ENCODE data around the gene ABI3.

ABI3 gene

DNA sequence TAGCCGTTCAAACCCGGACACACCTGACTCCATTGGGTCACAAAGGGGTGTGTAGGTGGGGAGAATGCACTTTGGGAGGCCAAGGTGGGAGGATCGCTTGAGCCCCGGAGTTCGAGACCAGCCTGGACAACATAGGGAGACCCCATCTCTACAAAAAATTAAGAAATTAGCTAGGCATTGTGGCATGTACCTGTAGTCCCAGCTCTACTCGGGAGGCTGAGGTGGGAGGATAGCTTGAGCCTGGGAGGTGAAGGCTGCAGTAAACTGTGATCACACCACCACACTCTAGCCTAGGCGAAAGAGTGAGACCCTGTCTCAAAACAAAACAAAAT, 21.0 kb downstream of the ABI3 start:
- Histone ChIP-seq H3K27me3 (ENCODE audit: insufficient read depth, poor library complexity, severe bottlenecking) (peaks cover 4% of the 10 kb centered on the region), H3K36me3 (ENCODE audit: low read depth) (no peaks in the 10 kb centered on the region), H3K9me3 (ENCODE audit: severe bottlenecking) (no peaks in the 10 kb centered on the region), H3K4me1 (ENCODE audit: insufficient read depth, poor library complexity, severe bottlenecking) (no peaks in the 10 kb centered on the region), H3K4me3 (ENCODE audit: severe bottlenecking) (peak overlapping the region; percentile 39), H3K27ac (ENCODE audit: poor library complexity, severe bottlenecking) (no peak overlapping the region)
- TF ChIP-seq CTCF (IDR thresholded peaks at IDR 0.05; ENCODE audit: poor library complexity, severe bottlenecking), result no peak
- DNase-seq (ENCODE audit: low spot score) (no peak), ATAC-seq (ENCODE audit: low read depth) (no peak)

GRCh38 chr17:49234509-49235080, 24.1 kb downstream of the ABI3 start:
- no peaks in the 10 kb centered on the region for H3K36me3 ChIP-seq (ENCODE audit: low read depth)
- no peak for ATAC-seq (ENCODE audit: low read depth)
- TF ChIP-seq CTCF (IDR thresholded peaks at IDR 0.05; ENCODE audit: poor library complexity, severe bottlenecking), result no peak
- no peak overlapping the region for H3K4me3 ChIP-seq (ENCODE audit: severe bottlenecking)
- DNase-seq (ENCODE audit: low spot score), result no peak
- no peaks in the 10 kb centered on the region for H3K9me3 ChIP-seq (ENCODE audit: severe bottlenecking)
- no peak overlapping the region for H3K27ac ChIP-seq (ENCODE audit: poor library complexity, severe bottlenecking)
- no peaks in the 10 kb centered on the region for H3K4me1 ChIP-seq (ENCODE audit: insufficient read depth, poor library complexity, severe bottlenecking)
- H3K27me3 ChIP-seq (ENCODE audit: insufficient read depth, poor library complexity, severe bottlenecking), result peaks cover 3% of the 10 kb centered on the region

DNA sequence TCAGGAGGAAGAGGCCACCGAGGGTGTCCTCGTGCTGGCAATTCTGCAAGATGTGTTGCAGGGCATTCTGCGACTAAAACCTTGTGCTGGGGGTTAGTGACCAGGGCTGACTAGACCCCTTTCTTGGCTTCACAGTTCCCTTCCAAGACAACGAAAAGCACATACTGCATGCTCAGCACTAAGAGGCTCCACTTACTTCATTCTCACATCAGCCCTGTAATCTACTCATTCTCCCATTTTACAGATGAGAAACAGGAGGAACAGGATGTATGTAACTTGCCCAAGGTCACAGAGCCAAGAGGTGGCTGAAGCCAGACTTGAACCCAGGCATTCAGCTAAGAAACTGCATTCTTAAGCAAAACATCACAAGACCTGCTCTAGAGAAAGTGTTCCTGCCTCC, 25.4 kb downstream of the ABI3 start:
- H3K27me3 ChIP-seq (ENCODE audit: insufficient read depth, poor library complexity, severe bottlenecking), result no peaks in the 10 kb centered on the region

GRCh38 chr17:49239963-49240362, 29.5 kb downstream of the ABI3 start:
- DNase-seq (ENCODE audit: low spot score) (no peak), ATAC-seq (ENCODE audit: low read depth) (no peak)
- Histone ChIP-seq H3K27ac (ENCODE audit: poor library complexity, severe bottlenecking) (no peak overlapping the region), H3K4me1 (ENCODE audit: insufficient read depth, poor library complexity, severe bottlenecking) (no peaks in the 10 kb centered on the region), H3K36me3 (ENCODE audit: low read depth) (no peaks in the 10 kb centered on the region), H3K27me3 (ENCODE audit: insufficient read depth, poor library complexity, severe bottlenecking) (no peaks in the 10 kb centered on the region), H3K9me3 (ENCODE audit: severe bottlenecking) (no peaks in the 10 kb centered on the region), H3K4me3 (ENCODE audit: severe bottlenecking) (no peak overlapping the region)
- no peak for TF ChIP-seq CTCF (IDR thresholded peaks at IDR 0.05; ENCODE audit: poor library complexity, severe bottlenecking)

More for the DNA sequence above, 25.4 kb downstream of the ABI3 start:
- no peaks in the 10 kb centered on the region for H3K4me1 ChIP-seq (ENCODE audit: insufficient read depth, poor library complexity, severe bottlenecking)
- H3K9me3 ChIP-seq (ENCODE audit: severe bottlenecking), result no peaks in the 10 kb centered on the region
- DNase-seq (ENCODE audit: low spot score), result no peak
- H3K36me3 ChIP-seq (ENCODE audit: low read depth), result no peaks in the 10 kb centered on the region
- no peak overlapping the region for H3K4me3 ChIP-seq (ENCODE audit: severe bottlenecking)
- no peak for ATAC-seq (ENCODE audit: low read depth)
- no peak overlapping the region for H3K27ac ChIP-seq (ENCODE audit: poor library complexity, severe bottlenecking)
- TF ChIP-seq CTCF (IDR thresholded peaks at IDR 0.05; ENCODE audit: poor library complexity, severe bottlenecking), result no peak

DNA sequence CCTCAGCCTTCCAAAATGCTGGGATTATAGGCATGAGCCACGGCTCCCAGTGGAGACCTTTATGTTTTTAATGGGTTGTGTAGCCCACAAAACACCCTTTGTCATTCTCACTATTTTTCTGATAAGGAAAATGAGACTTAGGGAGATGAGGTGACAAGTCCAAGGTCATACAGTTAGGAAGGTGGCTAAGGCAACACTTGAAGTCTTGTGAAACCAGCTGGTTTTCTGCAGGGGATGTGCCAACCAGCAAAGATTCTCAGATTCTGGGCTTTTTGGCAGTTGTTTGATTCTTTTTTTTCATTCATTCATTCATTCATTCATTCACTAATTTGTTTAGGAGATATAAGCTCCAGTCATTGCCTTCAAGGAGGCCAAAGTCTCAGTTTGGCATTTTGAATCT, 30.1 kb downstream of the ABI3 start:
- DNase-seq (ENCODE audit: low spot score), result no peak
- ATAC-seq (ENCODE audit: low read depth), result no peak
- no peak for TF ChIP-seq CTCF (IDR thresholded peaks at IDR 0.05; ENCODE audit: poor library complexity, severe bottlenecking)
- H3K9me3 ChIP-seq (ENCODE audit: severe bottlenecking), result no peaks in the 10 kb centered on the region
- H3K4me1 ChIP-seq (ENCODE audit: insufficient read depth, poor library complexity, severe bottlenecking), result no peaks in the 10 kb centered on the region
- H3K27me3 ChIP-seq (ENCODE audit: insufficient read depth, poor library complexity, severe bottlenecking), result no peaks in the 10 kb centered on the region
- H3K36me3 ChIP-seq (ENCODE audit: low read depth), result no peaks in the 10 kb centered on the region
- no peak overlapping the region for H3K4me3 ChIP-seq (ENCODE audit: severe bottlenecking)
- H3K27ac ChIP-seq (ENCODE audit: poor library complexity, severe bottlenecking), result no peak overlapping the region
